ENCODE measurements around the gene TTC21A. TPM values are rescaled to one million over a fixed set of nuclear protein-coding genes. Genes with fewer than 3 reads are reported as not detected.

Gene TTC21A
- total and polyA plus RNA-seq, 2 experiments from 2014 or later, result 1.8 to 2.0 TPM

DNA sequence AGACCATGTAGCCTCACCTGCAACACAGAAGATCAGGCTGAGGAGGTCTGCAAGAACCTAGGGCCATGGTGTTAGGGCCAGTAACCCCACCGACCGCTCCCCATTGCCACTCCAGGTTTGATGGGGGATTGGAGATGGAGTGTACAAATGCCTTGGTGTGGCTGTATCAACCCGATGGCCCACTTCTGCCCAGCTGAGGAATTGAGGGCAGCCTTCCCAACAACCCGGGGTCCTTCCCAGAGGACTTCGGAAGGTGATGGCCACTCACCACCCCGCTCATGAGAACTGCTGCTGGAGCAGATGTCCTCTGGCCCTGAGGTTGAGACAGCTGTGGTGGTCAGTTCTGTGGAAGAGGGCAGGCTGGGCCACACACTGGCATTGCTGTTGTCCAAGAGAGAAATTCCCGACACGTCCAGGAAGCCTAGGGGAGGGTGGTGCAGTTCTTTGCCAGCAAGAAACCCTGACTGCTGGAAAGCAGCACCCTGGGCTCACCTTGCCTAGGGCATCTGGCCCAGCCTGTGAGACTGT lies 8.9 kb upstream of the TTC21A start:
- TF ChIP-seq NANOG (IDR thresholded peaks at IDR 0.05; ENCODE audit: borderline replicate concordance) (no peak), REST (IDR thresholded peaks at IDR 0.05; ENCODE audit: unreplicated experiment) (no peak)
- Histone ChIP-seq H3F3A (replicated peaks; ENCODE audit: low read depth) (no peaks in the 10 kb centered on the region), H3K4me2 (no peak overlapping the region), H4K20me1 (replicated peaks; ENCODE audit: insufficient read depth) (peaks cover 5% of the 10 kb centered on the region; the same call in 1 of the 2 replicates), H3K79me2 (replicated peaks; ENCODE audit: insufficient read depth) (no peaks in the 10 kb centered on the region), H3K36me3 (ENCODE audit: insufficient read depth) (peaks cover 12% of the 10 kb centered on the region), H2AFZ (no peak overlapping the region), H3K9me2 (ENCODE audit: insufficient read depth) (no peaks in the 10 kb centered on the region), H3K4me1 (ENCODE audit: insufficient read depth) (no peaks in the 10 kb centered on the region), H3K4me3 (no peak overlapping the region), H3K27ac (ENCODE audit: low read depth) (no peak overlapping the region), H3K27me3 (ENCODE audit: insufficient read depth) (no peaks in the 10 kb centered on the region)
- DNase-seq (ENCODE audit: low spot score) (no peak), ATAC-seq (no peak)
- no peak overlapping the region for H3K27ac Mint-ChIP-seq
- peaks cover 40% of the 10 kb centered on the region for H3K36me3 Mint-ChIP-seq (ENCODE audit: low read depth)
- no peak overlapping the region for H3K4me3 Mint-ChIP-seq
- H3K9me3 Mint-ChIP-seq, result no peaks in the 10 kb centered on the region
- H3K27me3 Mint-ChIP-seq (ENCODE audit: insufficient read depth, low read depth, poor library complexity), result peaks cover 4% of the 10 kb centered on the region
- H3K4me1 Mint-ChIP-seq, result peaks cover 3% of the 10 kb centered on the region

- peaks cover 6% of the 10 kb centered on the region for H3K4me1 Mint-ChIP-seq
- Histone ChIP-seq H3K9me2 (ENCODE audit: insufficient read depth) (no peaks in the 10 kb centered on the region), H4K20me1 (replicated peaks; ENCODE audit: insufficient read depth) (peaks cover 5% of the 10 kb centered on the region; the same call in 1 of the 2 replicates)
Observed at GRCh38 chr3:39099242-39099641, 8.2 kb upstream of the TTC21A start.

More at GRCh38 chr3:39099242-39099641, 8.2 kb upstream of the TTC21A start:
- H3K27me3 Mint-ChIP-seq (ENCODE audit: insufficient read depth, low read depth, poor library complexity), result peaks cover 4% of the 10 kb centered on the region
- TF ChIP-seq ZNF331 (CRISPR knock-in tag; IDR thresholded peaks at IDR 0.05; ENCODE audit: low read depth) (no peak), EZH2 (IDR thresholded peaks at IDR 0.05; ENCODE audit: low read depth, unreplicated experiment) (no peak), STAT1 (IDR thresholded peaks at IDR 0.05; ENCODE audit: unreplicated experiment) (no peak), ZNF462 (CRISPR knock-in tag; IDR thresholded peaks at IDR 0.05) (no peak)
- ATAC-seq, result no peak
- H3F3A ChIP-seq (replicated peaks; ENCODE audit: low read depth), result no peaks in the 10 kb centered on the region
- H3K4me2 ChIP-seq, result no peak overlapping the region
- no peak overlapping the region for H3K27ac Mint-ChIP-seq
- H3K4me3 ChIP-seq, result no peak overlapping the region
- no peaks in the 10 kb centered on the region for H3K9me3 Mint-ChIP-seq
- H2AFZ ChIP-seq, result no peak overlapping the region
- no peaks in the 10 kb centered on the region for H3K4me1 ChIP-seq (ENCODE audit: insufficient read depth)
- no peak for DNase-seq (ENCODE audit: low spot score)
- H3K27ac ChIP-seq (ENCODE audit: low read depth), result no peak overlapping the region
- peaks cover 6% of the 10 kb centered on the region for H3K36me3 ChIP-seq (ENCODE audit: insufficient read depth)
- H3K79me2 ChIP-seq (replicated peaks; ENCODE audit: insufficient read depth), result no peaks in the 10 kb centered on the region
- H3K4me3 Mint-ChIP-seq, result no peak overlapping the region
- peaks cover 34% of the 10 kb centered on the region for H3K36me3 Mint-ChIP-seq (ENCODE audit: low read depth)
- no peaks in the 10 kb centered on the region for H3K27me3 ChIP-seq (ENCODE audit: insufficient read depth)

Data from GM23338 (cell line).